Measurements from ENCODE around the gene SLC16A7. TPM values are rescaled to one million over a fixed set of nuclear protein-coding genes. Genes with fewer than 3 reads are reported as not detected.

Gene SLC16A7
- total and polyA plus RNA-seq, 2 experiments from 2014 or later: 15.7 to 49.0 TPM

DNA sequence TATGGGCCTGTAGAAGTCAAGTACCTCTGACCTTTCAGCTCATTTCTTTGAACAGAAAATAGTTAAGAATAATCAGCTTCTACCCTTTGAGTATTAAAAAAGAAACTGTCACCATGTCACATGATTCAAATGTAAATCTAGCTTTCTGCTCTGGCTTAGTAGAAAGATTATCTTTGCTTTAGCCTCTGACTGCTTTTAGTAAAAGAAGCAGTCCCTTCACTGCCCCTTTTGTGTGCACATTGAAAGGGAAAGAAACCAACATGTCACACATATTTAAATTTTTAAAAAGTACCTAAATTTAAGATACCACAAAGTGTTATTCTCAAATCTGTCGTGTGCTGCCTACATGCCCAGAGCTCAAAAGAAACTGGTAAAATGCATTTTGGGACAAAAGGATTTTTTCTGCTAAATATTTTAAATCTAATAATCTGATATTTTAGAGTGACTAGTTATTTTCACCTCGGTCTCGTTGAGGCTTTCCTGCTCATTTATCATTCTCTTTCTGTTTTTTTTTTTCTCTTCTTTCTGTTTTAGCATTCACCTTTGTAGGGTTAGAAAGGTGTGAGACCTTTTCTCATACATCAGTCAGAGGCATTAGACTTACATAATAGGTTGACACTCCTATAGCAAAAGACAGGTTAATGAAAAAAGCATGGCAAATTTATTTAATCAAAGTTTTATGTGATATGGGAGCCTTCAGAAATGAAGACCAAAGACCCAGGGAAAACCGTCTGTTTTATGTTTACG, 41.3 kb downstream of the SLC16A7 start:
- no peaks in the 10 kb centered on the region for H3K4me1 ChIP-seq (ENCODE audit: insufficient read depth)
- no peaks in the 10 kb centered on the region for H3K9me2 ChIP-seq (ENCODE audit: insufficient read depth)
- no peaks in the 10 kb centered on the region for H4K20me1 ChIP-seq (ENCODE audit: insufficient read depth)
- no peak overlapping the region for H3K27ac ChIP-seq
- no peak overlapping the region for H3K4me3 ChIP-seq
- no peak for DNase-seq
- H3K9ac ChIP-seq: no peak overlapping the region
- TF ChIP-seq EZH2 (IDR thresholded peaks at IDR 0.05; ENCODE audit: insufficient read depth, poor library complexity, severe bottlenecking) (no peak), EZH2phosphoT487 (IDR thresholded peaks at IDR 0.05; ENCODE audit: insufficient read depth, low read depth) (no peak)
- WGBS, 2 experiments (ENCODE audit: low coverage in 1 of 2, low lambda C conversion rate in 2 of 2, missing lambda C conversion rate in 2 of 2): 84 to 87% methylated on average over 5 of the region's 5 CpGs
- peaks cover 33% of the 10 kb centered on the region; the same call in 1 of the 2 replicates for H3K79me2 ChIP-seq (ENCODE audit: insufficient read depth)
- H2AFZ ChIP-seq: no peak overlapping the region
- no peak overlapping the region for H3K4me2 ChIP-seq (ENCODE audit: unreplicated experiment)
- no peaks in the 10 kb centered on the region for H3F3A ChIP-seq (ENCODE audit: insufficient read depth)
- no peaks in the 10 kb centered on the region for H3K36me3 ChIP-seq (ENCODE audit: low read depth)
- no peaks in the 10 kb centered on the region for H3K9me3 ChIP-seq (ENCODE audit: low read depth)
- in situ Hi-C loops (cut with MboI): no loop called here
- no peaks in the 10 kb centered on the region for H3K27me3 ChIP-seq (replicated peaks; ENCODE audit: insufficient read depth)

DNA sequence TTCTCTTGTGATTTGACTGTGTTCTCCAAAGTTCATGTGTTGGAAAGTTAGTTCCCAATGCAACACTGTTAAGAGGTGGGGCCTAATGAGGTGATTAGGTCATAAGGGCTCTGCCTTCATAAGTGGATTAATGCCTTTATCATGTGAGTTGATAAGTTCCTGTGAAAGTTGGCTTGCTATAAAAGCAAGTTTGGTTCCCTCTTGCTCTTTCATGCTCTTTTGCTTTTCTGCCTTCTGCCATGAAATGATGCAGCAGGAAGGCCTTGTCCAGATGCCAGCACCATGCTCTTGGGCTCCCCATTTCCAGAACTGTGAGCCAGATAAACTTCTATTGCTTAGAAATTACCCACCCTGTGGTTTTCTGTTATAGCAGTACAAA, 41.9 kb downstream of the SLC16A7 start:
- no peak overlapping the region for H3K4me2 ChIP-seq (ENCODE audit: unreplicated experiment)
- H3K36me3 ChIP-seq (ENCODE audit: low read depth): no peaks in the 10 kb centered on the region
- H3F3A ChIP-seq (ENCODE audit: insufficient read depth): no peaks in the 10 kb centered on the region
- no peaks in the 10 kb centered on the region for H3K9me3 ChIP-seq (ENCODE audit: low read depth)
- H3K27ac ChIP-seq: no peak overlapping the region
- no peaks in the 10 kb centered on the region for H3K4me1 ChIP-seq (ENCODE audit: insufficient read depth)
- peaks cover 33% of the 10 kb centered on the region; the same call in 1 of the 2 replicates for H3K79me2 ChIP-seq (ENCODE audit: insufficient read depth)
- TF ChIP-seq EZH2 (IDR thresholded peaks at IDR 0.05; ENCODE audit: insufficient read depth, poor library complexity, severe bottlenecking): no peak
- no peak for TF ChIP-seq EZH2phosphoT487 (IDR thresholded peaks at IDR 0.05; ENCODE audit: insufficient read depth, low read depth)
- no peak overlapping the region for H2AFZ ChIP-seq
- no peaks in the 10 kb centered on the region for H3K27me3 ChIP-seq (replicated peaks; ENCODE audit: insufficient read depth)
- no peak overlapping the region for H3K9ac ChIP-seq
- no peaks in the 10 kb centered on the region for H4K20me1 ChIP-seq (ENCODE audit: insufficient read depth)
- no peak for DNase-seq
- no peak overlapping the region for H3K4me3 ChIP-seq
- in situ Hi-C loops (cut with MboI): no loop called here
- H3K9me2 ChIP-seq (ENCODE audit: insufficient read depth): no peaks in the 10 kb centered on the region

DNA sequence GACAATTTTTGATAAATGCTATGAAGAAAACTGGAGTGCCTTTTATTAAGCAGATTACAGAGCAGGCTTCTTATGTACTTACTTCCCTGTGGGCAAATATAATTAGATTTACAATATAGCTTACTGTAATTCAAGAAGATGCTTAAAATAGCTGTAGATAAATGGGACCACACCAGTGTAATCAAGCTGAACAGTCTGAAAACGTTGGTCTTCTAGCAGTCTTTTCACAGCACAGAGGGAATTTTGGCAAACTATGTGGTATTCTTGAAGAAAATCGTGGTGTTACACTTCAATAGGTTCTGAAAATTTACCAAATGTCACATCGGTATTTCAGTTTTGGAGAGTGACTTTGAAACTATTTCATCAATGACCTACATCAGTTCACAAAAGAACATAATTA, 47.7 kb downstream of the SLC16A7 start:
- H3K27ac ChIP-seq: no peak overlapping the region
- no peaks in the 10 kb centered on the region for H3F3A ChIP-seq (ENCODE audit: insufficient read depth)
- no peak overlapping the region for H3K9ac ChIP-seq
- no peak overlapping the region for H3K4me2 ChIP-seq (ENCODE audit: unreplicated experiment)
- H3K79me2 ChIP-seq (ENCODE audit: insufficient read depth): no peaks in the 10 kb centered on the region
- H3K4me1 ChIP-seq (ENCODE audit: insufficient read depth): no peaks in the 10 kb centered on the region
- no peaks in the 10 kb centered on the region for H3K27me3 ChIP-seq (replicated peaks; ENCODE audit: insufficient read depth)
- no peaks in the 10 kb centered on the region for H3K36me3 ChIP-seq (ENCODE audit: low read depth)
- H3K9me3 ChIP-seq (ENCODE audit: low read depth): no peaks in the 10 kb centered on the region
- no peaks in the 10 kb centered on the region for H4K20me1 ChIP-seq (ENCODE audit: insufficient read depth)
- no peak overlapping the region for H2AFZ ChIP-seq
- DNase-seq: no peak
- in situ Hi-C loops (cut with MboI): no loop called here
- no peak for TF ChIP-seq EZH2phosphoT487 (IDR thresholded peaks at IDR 0.05; ENCODE audit: insufficient read depth, low read depth)
- no peak for TF ChIP-seq EZH2 (IDR thresholded peaks at IDR 0.05; ENCODE audit: insufficient read depth, poor library complexity, severe bottlenecking)
- H3K4me3 ChIP-seq: no peak overlapping the region
- WGBS, 2 experiments (ENCODE audit: low coverage in 1 of 2, low lambda C conversion rate in 2 of 2, missing lambda C conversion rate in 2 of 2): 66 to 67% methylated on average over 3 of the region's 3 CpGs
- no peaks in the 10 kb centered on the region for H3K9me2 ChIP-seq (ENCODE audit: insufficient read depth)

DNA sequence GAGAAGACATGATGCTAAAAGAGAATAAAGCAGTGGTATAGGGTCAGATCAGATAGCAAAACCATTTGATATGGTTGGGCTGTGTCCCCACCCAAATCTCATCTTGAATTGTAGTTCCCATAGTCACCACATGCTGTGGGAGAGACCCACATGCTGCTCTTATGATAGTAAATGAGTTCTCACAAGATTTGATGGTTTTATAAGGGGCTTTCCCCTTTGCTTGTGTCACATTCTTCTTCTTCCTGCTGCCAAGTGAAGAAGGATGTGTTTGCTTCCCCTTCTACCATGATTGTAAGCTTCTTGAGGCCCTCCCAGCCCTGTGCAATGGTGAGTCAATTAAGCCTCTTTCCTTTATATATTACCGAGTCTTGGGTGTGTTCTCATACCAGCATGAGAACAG, 49.4 kb downstream of the SLC16A7 start:
- no peak overlapping the region for H3K4me3 ChIP-seq
- no peak for DNase-seq
- no peaks in the 10 kb centered on the region for H3K9me3 ChIP-seq (ENCODE audit: low read depth)
- no peaks in the 10 kb centered on the region for H3F3A ChIP-seq (ENCODE audit: insufficient read depth)
- H3K9me2 ChIP-seq (ENCODE audit: insufficient read depth): no peaks in the 10 kb centered on the region
- in situ Hi-C loops (cut with MboI): no loop called here
- no peaks in the 10 kb centered on the region for H3K36me3 ChIP-seq (ENCODE audit: low read depth)
- TF ChIP-seq EZH2 (IDR thresholded peaks at IDR 0.05; ENCODE audit: insufficient read depth, poor library complexity, severe bottlenecking) (no peak), EZH2phosphoT487 (IDR thresholded peaks at IDR 0.05; ENCODE audit: insufficient read depth, low read depth) (no peak)
- no peaks in the 10 kb centered on the region for H3K27me3 ChIP-seq (replicated peaks; ENCODE audit: insufficient read depth)
- H3K4me1 ChIP-seq (ENCODE audit: insufficient read depth): 0 out of 2 replicates have a peak, but pooled peaks cover 2% of the 10 kb centered on the region
- no peaks in the 10 kb centered on the region for H4K20me1 ChIP-seq (ENCODE audit: insufficient read depth)
- H3K4me2 ChIP-seq (ENCODE audit: unreplicated experiment): no peak overlapping the region
- H3K79me2 ChIP-seq (ENCODE audit: insufficient read depth): no peaks in the 10 kb centered on the region
- H3K9ac ChIP-seq: no peak overlapping the region
- WGBS, 2 experiments (ENCODE audit: low coverage in 1 of 2, low lambda C conversion rate in 2 of 2, missing lambda C conversion rate in 2 of 2): 95 to 100% methylated on average over 1 of the region's 1 CpG
- no peak overlapping the region for H3K27ac ChIP-seq
- no peak overlapping the region for H2AFZ ChIP-seq

DNA sequence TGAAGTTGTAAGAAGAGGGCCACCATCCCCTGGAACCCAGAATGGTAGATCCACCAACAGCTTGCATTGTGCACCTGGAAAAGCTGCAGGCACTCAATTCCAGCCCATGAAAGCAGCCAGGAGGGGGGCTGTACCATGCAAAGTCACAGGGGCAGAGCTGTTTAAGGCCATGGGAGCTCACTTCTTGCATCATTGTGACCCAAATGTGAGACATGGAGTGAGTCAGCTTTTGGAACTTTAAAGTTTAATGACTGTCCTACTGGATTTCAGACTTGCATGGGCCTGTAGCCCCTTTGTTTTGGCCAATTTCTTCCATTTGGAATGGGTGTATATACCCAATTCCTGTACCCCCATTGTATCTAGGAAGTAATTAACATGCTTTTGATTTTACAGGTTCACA, 50.8 kb downstream of the SLC16A7 start:
- in situ Hi-C loops (cut with MboI): no loop called here
- no peaks in the 10 kb centered on the region for H3K36me3 ChIP-seq (ENCODE audit: low read depth)

More for the DNA sequence above, 50.8 kb downstream of the SLC16A7 start:
- Histone ChIP-seq H3F3A (ENCODE audit: insufficient read depth) (peaks cover 11% of the 10 kb centered on the region), H3K9me2 (ENCODE audit: insufficient read depth) (no peaks in the 10 kb centered on the region), H3K9me3 (ENCODE audit: low read depth) (no peaks in the 10 kb centered on the region), H3K27ac (no peak overlapping the region), H3K79me2 (ENCODE audit: insufficient read depth) (no peaks in the 10 kb centered on the region), H4K20me1 (ENCODE audit: insufficient read depth) (no peaks in the 10 kb centered on the region), H3K4me3 (no peak overlapping the region), H3K27me3 (replicated peaks; ENCODE audit: insufficient read depth) (no peaks in the 10 kb centered on the region), H3K9ac (no peak overlapping the region), H3K4me2 (ENCODE audit: unreplicated experiment) (no peak overlapping the region), H3K4me1 (ENCODE audit: insufficient read depth) (peaks cover 11% of the 10 kb centered on the region), H2AFZ (no peak overlapping the region)
- no peak for TF ChIP-seq EZH2phosphoT487 (IDR thresholded peaks at IDR 0.05; ENCODE audit: insufficient read depth, low read depth)
- no peak for TF ChIP-seq EZH2 (IDR thresholded peaks at IDR 0.05; ENCODE audit: insufficient read depth, poor library complexity, severe bottlenecking)
- peak; percentile 17 for DNase-seq
